ENCODE data around the gene SIRT7. TPM values are rescaled to one million over a fixed set of nuclear protein-coding genes. Genes with fewer than 3 reads are reported as not detected.
A peak's percentile ranks its signal among the peaks of the same experiment; 100 is the strongest.

The SIRT7 gene
- total and polyA plus RNA-seq, 9 donors, result 3.4 to 17.7 (median 15.2) TPM

GRCh38 chr17:81961087-81961511 lies 43.1 kb upstream of the SIRT7 start, which contains the start of gene NOTUM:
TSS of gene NOTUM (minus strand) at chr17:81961187. CDS start at chr17:81960909, 278 bp downstream.
- Histone ChIP-seq H3K27me3 (peaks cover 5% of the 10 kb centered on the region), H3K9me3 (no peaks in the 10 kb centered on the region), H3K4me3 (no peak within 1 kb of the TSS), H3K27ac (no peak within 1 kb of the TSS), H3K36me3 (no peaks in the 10 kb centered on the region), H3K4me1 (ENCODE audit: insufficient read depth) (no peaks in the 10 kb centered on the region)
- 1 to 2% (median 2%) methylated on average over 21 to 63 of the region's 65 CpGs for WGBS, 3 donors
- DNase-seq, result peak in 2 of 5 donors; percentile 27 to 56
- intact Hi-C loops (cut with DNase I), result loop anchor here in 3 of 4 donors (5.0 kb wide), 3 partner anchors 41 to 191 kb away; no protein-coding TSS in a partner anchor
- no peak for TF ChIP-seq POLR2A (IDR thresholded peaks at IDR 0.05)
- TF ChIP-seq EP300 (IDR thresholded peaks at IDR 0.05), result no peak
- TF ChIP-seq CTCF (IDR thresholded peaks at IDR 0.05), result no peak

DNA sequence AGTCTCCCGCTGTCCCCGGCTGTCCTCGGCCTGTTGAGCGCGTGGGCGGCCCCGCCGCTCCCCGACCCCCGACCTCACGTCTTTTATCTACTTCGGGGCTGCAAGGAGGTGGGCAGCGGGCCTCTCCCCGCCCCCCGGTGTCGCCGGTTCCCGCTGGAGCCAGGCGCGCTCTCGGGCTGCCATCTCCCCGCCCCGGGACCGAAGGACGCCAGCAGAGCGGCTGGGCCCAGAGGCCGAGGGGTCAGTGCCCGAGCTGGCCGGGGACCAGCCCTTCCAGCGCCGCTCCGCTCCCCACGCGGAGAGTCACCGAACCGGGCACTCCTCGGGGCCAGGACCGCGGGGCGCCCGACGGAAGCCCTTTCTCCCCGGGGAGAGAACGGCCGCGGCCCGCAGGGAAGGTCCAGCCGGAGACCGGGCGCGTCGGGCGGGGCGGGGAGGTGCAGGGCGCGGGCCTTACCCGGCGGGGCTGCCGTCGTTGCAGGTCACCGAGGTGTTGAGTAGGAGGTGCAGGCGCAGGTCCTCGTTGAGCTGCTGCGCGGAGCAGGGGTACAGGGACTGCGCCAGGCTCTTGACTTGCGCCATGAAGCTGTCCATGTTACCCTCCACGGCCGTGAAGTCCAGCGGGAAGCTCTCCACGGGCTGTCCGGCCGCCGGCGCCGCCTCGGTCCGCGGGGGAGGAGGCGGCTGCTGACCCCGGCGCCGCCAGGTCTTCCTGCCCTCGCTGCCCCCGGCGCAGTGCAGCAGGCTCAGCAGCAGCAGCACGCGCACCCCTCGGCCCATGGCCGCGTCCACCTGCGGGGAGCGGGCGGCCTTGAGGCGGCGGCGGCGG lies 42.4 kb upstream of the SIRT7 start:
- Histone ChIP-seq H3K4me1 (ENCODE audit: insufficient read depth) (no peaks in the 10 kb centered on the region), H3K27me3 (peaks cover 5% of the 10 kb centered on the region), H3K4me3 (no peak overlapping the region), H3K9me3 (no peaks in the 10 kb centered on the region), H3K36me3 (no peaks in the 10 kb centered on the region), H3K27ac (no peak overlapping the region)
- TF ChIP-seq EP300 (IDR thresholded peaks at IDR 0.05) (no peak), POLR2A (IDR thresholded peaks at IDR 0.05) (no peak), CTCF (IDR thresholded peaks at IDR 0.05) (no peak)
- DNase-seq, result peak in 2 of 5 donors; percentile 25 to 42
- intact Hi-C loops (cut with DNase I), result loop anchor here in 3 of 4 donors (5.0 kb wide), 3 partner anchors 42 to 192 kb away; no protein-coding TSS in a partner anchor
- WGBS, 3 donors, result 1% methylated on average over 63 to 98 of the region's 98 CpGs

DNA sequence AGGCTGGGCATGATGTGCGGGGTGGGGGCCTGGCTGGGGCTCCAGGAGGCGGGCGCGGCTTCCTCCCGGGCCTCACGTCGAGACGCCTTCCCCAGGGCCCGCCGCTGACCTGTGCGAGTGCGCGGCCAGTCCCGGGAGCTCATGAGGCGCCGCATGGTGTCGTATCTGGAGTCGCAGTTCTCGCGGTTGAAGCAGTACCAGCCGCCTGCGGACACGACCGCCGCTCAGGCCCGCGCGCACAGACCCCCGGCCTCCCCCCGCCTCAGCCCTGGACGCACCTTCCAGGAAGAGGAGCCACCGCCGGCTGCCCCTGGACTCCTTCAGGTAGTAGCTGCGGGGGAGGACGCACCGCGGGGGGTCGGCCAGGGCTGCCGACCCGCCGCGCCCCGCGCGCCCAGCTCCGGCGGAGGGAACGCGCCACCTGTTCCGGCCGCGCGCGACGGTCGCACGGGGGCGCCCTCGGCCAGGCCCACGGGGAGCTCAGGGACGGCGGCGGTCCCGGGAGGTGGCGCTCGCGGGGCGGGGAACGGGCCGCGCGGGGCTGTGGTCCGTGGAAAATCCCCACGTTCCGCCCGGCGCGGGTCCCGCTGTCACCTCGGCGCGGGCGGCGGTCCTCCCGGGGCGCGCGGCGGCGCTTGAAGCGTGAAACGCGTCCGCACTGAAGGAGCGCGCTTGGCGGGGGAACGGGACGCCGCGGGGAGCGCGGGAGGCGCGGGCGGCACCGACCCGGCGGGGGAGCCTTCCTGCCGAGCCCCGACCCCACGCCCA lies 41.6 kb upstream of the SIRT7 start:
- peak; percentile 47 to 80 (median 73) for DNase-seq
- Histone ChIP-seq H3K4me1 (ENCODE audit: insufficient read depth) (no peaks in the 10 kb centered on the region), H3K4me3 (peak overlapping the region; percentile 9), H3K27ac (no peak overlapping the region), H3K9me3 (no peaks in the 10 kb centered on the region), H3K27me3 (peaks cover 5% of the 10 kb centered on the region), H3K36me3 (no peaks in the 10 kb centered on the region)
- WGBS, 3 donors, result 0 to 1% (median 1%) methylated on average over 35 to 111 of the region's 112 CpGs
- intact Hi-C loops (cut with DNase I), result loop anchor here (2.0 to 10.0 kb wide), 5 partner anchors 43 to 195 kb away; no protein-coding TSS in a partner anchor
- TF ChIP-seq EP300 (IDR thresholded peaks at IDR 0.05) (no peak), CTCF (IDR thresholded peaks at IDR 0.05) (peak in 2 of 3 donors; percentile 95 to 96), POLR2A (IDR thresholded peaks at IDR 0.05) (peak; percentile 21)

- peaks cover 5% of the 10 kb centered on the region for H3K27me3 ChIP-seq
These were observed 40.8 kb upstream of the SIRT7 start for GRCh38 chr17:81958633-81959342.

More at GRCh38 chr17:81958633-81959342, 40.8 kb upstream of the SIRT7 start:
- DNase-seq, result no peak
- intact Hi-C loops (cut with DNase I), result loop anchor here in 3 of 4 donors (2.0 to 10.0 kb wide), 2 partner anchors 62 to 196 kb away; no protein-coding TSS in a partner anchor
- H3K27ac ChIP-seq, result no peak overlapping the region
- no peaks in the 10 kb centered on the region for H3K4me1 ChIP-seq (ENCODE audit: insufficient read depth)
- WGBS, 3 donors, result 48 to 63% (median 61%) methylated on average over 10 to 15 of the region's 15 CpGs
- no peak overlapping the region for H3K4me3 ChIP-seq
- H3K36me3 ChIP-seq, result no peaks in the 10 kb centered on the region
- H3K9me3 ChIP-seq, result no peaks in the 10 kb centered on the region
- TF ChIP-seq CTCF (IDR thresholded peaks at IDR 0.05) (no peak), POLR2A (IDR thresholded peaks at IDR 0.05) (no peak), EP300 (IDR thresholded peaks at IDR 0.05) (no peak)

Data from ovary (tissue), 9 donors.